ENCODE measurements around the gene CCL26. TPM values are rescaled to one million over a fixed set of nuclear protein-coding genes. Genes with fewer than 3 reads are reported as not detected.

The CCL26 gene
- total RNA-seq, 2 experiments from 2014 or later: not detected

GRCh38 chr7:75807452-75807851 is 35.4 kb upstream of the CCL26 start:
- Mint-ChIP-seq H3K27me3 (peaks cover 4% of the 10 kb centered on the region), H3K4me3 (no peak overlapping the region), H3K36me3 (ENCODE audit: low read depth) (no peaks in the 10 kb centered on the region), H3K27ac (no peak overlapping the region), H3K9me3 (peaks cover 5% of the 10 kb centered on the region), H3K4me1 (ENCODE audit: low read depth) (no peaks in the 10 kb centered on the region)
- Histone ChIP-seq H3K9me3 (ENCODE audit: control insufficient read depth in 1 of 2, insufficient read depth in 1 of 2, low read length in 2 of 2) (peaks cover 15 to 23% of the 10 kb centered on the region in 2 experiments), H3K4me3 (ENCODE audit: low read length) (no peak overlapping the region), H3K4me1 (ENCODE audit: insufficient read depth, low read length) (no peaks in the 10 kb centered on the region), H3K27me3 (ENCODE audit: control insufficient read depth in 1 of 2, insufficient read depth in 2 of 2, low read length in 2 of 2) (no peaks in the 10 kb centered on the region), H3K27ac (ENCODE audit: low read depth in 1 of 2, low read length in 2 of 2) (no peak overlapping the region), H3K36me3 (ENCODE audit: insufficient read depth, low read length) (no peaks in the 10 kb centered on the region)
- POLR2A ChIA-PET: no interaction called here
- DNase-seq (no peak), ATAC-seq (ENCODE audit: poor library complexity) (no peak)
- intact Hi-C loops (cut with DNase I, micrococcal nuclease): no loop called here
- CTCF ChIA-PET: no interaction called here
- no peak for TF ChIP-seq CTCF (IDR thresholded peaks at IDR 0.05)

- H3K27me3 Mint-ChIP-seq: peaks cover 4% of the 10 kb centered on the region
- no peak overlapping the region for H3K4me3 ChIP-seq (ENCODE audit: low read length)
- no peak overlapping the region for H3K27ac Mint-ChIP-seq
- ChIA-PET CTCF (no interaction called here), POLR2A (no interaction called here)
- intact Hi-C loops (cut with DNase I, micrococcal nuclease): no loop called here
- H3K4me3 Mint-ChIP-seq: no peak overlapping the region
- DNase-seq: no peak
- no peak for ATAC-seq (ENCODE audit: poor library complexity)
- no peak for TF ChIP-seq CTCF (IDR thresholded peaks at IDR 0.05)
- H3K4me1 Mint-ChIP-seq (ENCODE audit: low read depth): no peaks in the 10 kb centered on the region
- H3K36me3 Mint-ChIP-seq (ENCODE audit: low read depth): no peaks in the 10 kb centered on the region
- H3K9me3 Mint-ChIP-seq: peaks cover 5% of the 10 kb centered on the region
- no peak overlapping the region for H3K27ac ChIP-seq (ENCODE audit: low read depth in 1 of 2, low read length in 2 of 2)
- H3K9me3 ChIP-seq (ENCODE audit: control insufficient read depth in 1 of 2, insufficient read depth in 1 of 2, low read length in 2 of 2): peaks cover 15 to 23% of the 10 kb centered on the region in 2 experiments
- H3K36me3 ChIP-seq (ENCODE audit: insufficient read depth, low read length): no peaks in the 10 kb centered on the region
- no peaks in the 10 kb centered on the region for H3K27me3 ChIP-seq (ENCODE audit: control insufficient read depth in 1 of 2, insufficient read depth in 2 of 2, low read length in 2 of 2)
- no peaks in the 10 kb centered on the region for H3K4me1 ChIP-seq (ENCODE audit: insufficient read depth, low read length)
Observed at GRCh38 chr7:75806560-75807307, 34.7 kb upstream of the CCL26 start.

- POLR2A ChIA-PET: no interaction called here
- H3K27ac Mint-ChIP-seq: no peak overlapping the region
- peaks cover 4% of the 10 kb centered on the region for H3K27me3 Mint-ChIP-seq
Observed at GRCh38 chr7:75804705-75805104, 32.7 kb upstream of the CCL26 start.

More at GRCh38 chr7:75804705-75805104, 32.7 kb upstream of the CCL26 start:
- intact Hi-C loops (cut with DNase I, micrococcal nuclease): no loop called here
- Mint-ChIP-seq H3K4me3 (no peak overlapping the region), H3K4me1 (ENCODE audit: low read depth) (no peaks in the 10 kb centered on the region), H3K9me3 (peaks cover 5% of the 10 kb centered on the region), H3K36me3 (ENCODE audit: low read depth) (no peaks in the 10 kb centered on the region)
- Histone ChIP-seq H3K27me3 (ENCODE audit: control insufficient read depth in 1 of 2, insufficient read depth in 2 of 2, low read length in 2 of 2) (no peaks in the 10 kb centered on the region), H3K4me1 (ENCODE audit: insufficient read depth, low read length) (no peaks in the 10 kb centered on the region), H3K4me3 (ENCODE audit: low read length) (no peak overlapping the region), H3K27ac (ENCODE audit: low read depth in 1 of 2, low read length in 2 of 2) (no peak overlapping the region), H3K36me3 (ENCODE audit: insufficient read depth, low read length) (no peaks in the 10 kb centered on the region), H3K9me3 (ENCODE audit: control insufficient read depth in 1 of 2, insufficient read depth in 1 of 2, low read length in 2 of 2) (peaks cover 15 to 23% of the 10 kb centered on the region in 2 experiments)
- ATAC-seq (ENCODE audit: poor library complexity) (no peak), DNase-seq (no peak)
- CTCF ChIA-PET: no interaction called here
- TF ChIP-seq CTCF (IDR thresholded peaks at IDR 0.05): no peak
